HG03342 (cell line): ENCODE results near the gene RIMBP2.

Experiments
- ATAC-seq: cut with Tn5 transposase; IDR thresholded peaks from one replicate; pipeline ENCODE4 v1.9.1; 2021; ENCODE audit warnings: mild to moderate bottlenecking, moderate library complexity; ENCODE audit not compliant: unreplicated experiment

The RIMBP2 gene

GRCh38 chr12:130491421-130492357 lies 224.4 kb downstream of the RIMBP2 start:
- ATAC-seq = no peak

- ATAC-seq = no peak
Observed at GRCh38 chr12:130490674-130491073, 225.4 kb downstream of the RIMBP2 start.

GRCh38 chr12:130489293-130489692 lies 226.8 kb downstream of the RIMBP2 start:
- no peak for ATAC-seq

GRCh38 chr12:130488358-130488710 lies 227.8 kb downstream of the RIMBP2 start:
- ATAC-seq = no peak

GRCh38 chr12:130487636-130488357 lies 228.3 kb downstream of the RIMBP2 start:
- ATAC-seq = no peak

GRCh38 chr12:130486891-130487416 lies 229.1 kb downstream of the RIMBP2 start:
- ATAC-seq = no peak

GRCh38 chr12:130486146-130486435 lies 230.0 kb downstream of the RIMBP2 start:
- ATAC-seq = no peak

- ATAC-seq = no peak
Observed at GRCh38 chr12:130485291-130486145, 230.6 kb downstream of the RIMBP2 start.

GRCh38 chr12:130484221-130484620 lies 231.9 kb downstream of the RIMBP2 start:
- no peak for ATAC-seq

- ATAC-seq = no peak
Observed at GRCh38 chr12:130483616-130484180, 232.4 kb downstream of the RIMBP2 start.

- ATAC-seq = no peak
Observed at GRCh38 chr12:130482448-130482847, 233.7 kb downstream of the RIMBP2 start.

- ATAC-seq = no peak
Observed at GRCh38 chr12:130481392-130481879, 234.7 kb downstream of the RIMBP2 start.

- ATAC-seq = no peak
Observed at GRCh38 chr12:130480887-130481286, 235.2 kb downstream of the RIMBP2 start.

GRCh38 chr12:130480231-130480630 lies 235.9 kb downstream of the RIMBP2 start:
- no peak for ATAC-seq

GRCh38 chr12:130479401-130480125 lies 236.5 kb downstream of the RIMBP2 start:
- ATAC-seq = no peak

- no peak for ATAC-seq
Observed at GRCh38 chr12:130478786-130479185, 237.3 kb downstream of the RIMBP2 start.

GRCh38 chr12:130477701-130478100 lies 238.4 kb downstream of the RIMBP2 start:
- ATAC-seq = no peak

- ATAC-seq = no peak
Observed at GRCh38 chr12:130477266-130477665, 238.8 kb downstream of the RIMBP2 start.

- ATAC-seq = no peak
Observed at GRCh38 chr12:130476451-130477135, 239.5 kb downstream of the RIMBP2 start.
